Cardiac septum (tissue), 1 donor: ENCODE data around the gene AGAP2. TPM values are rescaled to one million over a fixed set of nuclear protein-coding genes. Genes with fewer than 3 reads are reported as not detected.
"Not testable (repeated sequence)": the region's sequence is repeated elsewhere in the genome, so short reads cannot be mapped to it uniquely, and the experiment has no call there.

ENCODE experiments used
- DNase-seq: peaks from one replicate; pipeline ENCODE4 v3.0.0-alpha.2; 2020; ENCODE audit warnings: low spot score
- intact Hi-C: fragments of 100-400 bp; cut with DNase I; formaldehyde crosslinking; loops from one replicate; pipeline ENCODE4 v1.14.0; 2022
- total RNA-seq: library from RNA; stranded (reverse); fragmentation: NEBNext Ultra II Directional; extraction: Animal tissue kit (Norgen Biotek cat#: 25700); gene quantifications from one replicate; pipeline ENCODE4 v1.2.1, GENCODE V29; 2021
- donor health status: DM: no; HTN: no; CAD: no.

Gene AGAP2
- total RNA-seq, 1 donor from 2014 or later: 6.1 TPM

DNA sequence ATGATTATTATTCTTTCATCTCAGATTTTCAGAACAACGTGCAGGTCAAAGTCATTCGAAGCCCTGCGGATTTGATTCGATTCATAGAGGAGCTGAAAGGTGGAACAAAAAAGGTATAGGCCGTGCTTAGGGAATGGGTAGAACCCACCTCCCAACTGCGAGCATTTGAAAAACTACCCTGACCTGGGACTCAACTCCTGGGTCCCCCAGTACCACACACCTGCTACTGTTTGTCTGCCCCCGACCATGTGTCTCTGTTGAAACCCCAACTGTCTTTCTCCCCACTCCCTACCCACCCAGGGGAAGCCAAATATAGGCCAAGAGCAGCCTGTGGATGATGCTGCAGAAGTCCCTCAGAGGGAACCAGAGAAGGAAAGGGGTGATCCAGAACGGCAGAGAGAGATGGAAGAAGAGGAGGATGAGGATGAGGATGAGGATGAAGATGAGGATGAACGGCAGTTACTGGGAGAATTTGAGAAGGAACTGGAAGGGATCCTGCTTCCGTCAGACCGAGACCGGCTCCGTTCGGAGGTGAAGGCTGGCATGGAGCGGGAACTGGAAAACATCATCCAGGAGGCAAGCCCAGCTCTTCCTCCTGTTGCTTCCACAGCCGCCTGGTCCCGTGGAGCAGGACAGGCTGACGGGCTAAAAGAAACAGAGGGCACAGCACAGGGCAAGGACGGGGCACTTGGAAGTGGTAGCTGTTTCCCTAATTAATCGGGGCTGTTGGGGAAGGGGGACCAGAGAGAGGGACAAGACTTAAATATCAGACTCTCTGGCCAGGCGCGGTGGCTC lies 20.5 kb downstream of the AGAP2 start:
- intact Hi-C loops: no loop called here
- no peak for DNase-seq

DNA sequence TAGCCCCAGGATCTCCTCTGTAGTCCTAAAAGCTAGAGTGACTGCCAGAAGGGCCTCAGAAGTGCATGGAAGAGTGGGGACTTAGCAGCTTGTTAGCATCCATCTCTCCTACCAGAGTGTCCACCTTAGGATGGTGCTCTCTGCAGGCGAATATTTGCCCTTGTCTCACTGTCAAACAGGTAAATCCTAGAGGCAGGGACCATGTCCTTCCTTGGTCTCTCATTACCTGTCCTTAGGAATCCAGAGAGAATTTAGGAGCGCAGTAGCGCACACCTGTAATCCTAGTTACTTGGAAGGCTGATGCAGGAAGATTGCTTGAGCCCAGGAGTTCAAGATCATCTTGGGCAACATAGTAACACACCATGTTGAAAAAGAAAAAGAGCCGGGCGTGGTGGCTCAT lies 21.4 kb downstream of the AGAP2 start:
- intact Hi-C loops: no loop called here
- no peak for DNase-seq

DNA sequence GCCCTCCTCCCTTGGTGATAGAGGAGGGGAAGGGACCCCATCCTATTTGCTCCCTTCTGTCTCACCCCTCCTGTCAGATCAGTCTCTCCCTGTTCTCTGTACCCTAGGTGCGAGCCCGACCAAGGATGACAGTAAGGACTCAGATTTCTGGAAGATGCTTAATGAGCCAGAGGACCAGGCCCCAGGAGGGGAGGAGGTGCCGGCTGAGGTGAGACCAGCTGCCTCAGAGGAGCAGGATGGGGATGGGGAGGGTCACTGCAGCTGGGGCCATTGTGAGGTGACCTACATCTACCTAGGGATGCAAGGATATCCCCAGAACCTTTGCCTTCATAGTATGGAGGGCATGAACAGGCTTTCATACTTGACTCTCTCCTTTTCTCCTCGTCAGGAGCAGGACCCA lies 22.2 kb downstream of the AGAP2 start:
- intact Hi-C loops: no loop called here

DNA sequence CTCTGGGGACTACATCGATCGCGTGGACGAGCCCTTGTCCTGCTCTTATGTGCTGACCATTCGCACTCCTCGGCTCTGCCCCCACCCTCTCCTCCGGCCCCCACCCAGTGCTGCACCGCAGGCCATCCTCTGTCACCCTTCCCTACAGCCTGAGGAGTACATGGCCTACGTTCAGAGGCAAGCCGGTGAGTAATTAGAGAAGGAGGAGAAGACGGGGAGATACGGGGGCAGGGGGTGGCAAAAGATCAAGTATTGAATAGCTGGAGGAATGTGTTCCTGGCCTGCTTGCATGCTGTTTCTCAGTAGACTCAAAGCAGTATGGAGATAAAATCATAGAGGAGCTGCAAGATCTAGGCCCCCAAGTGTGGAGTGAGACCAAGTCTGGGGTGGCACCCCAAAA lies 22.8 kb downstream of the AGAP2 start:
- DNase-seq: no peak
- intact Hi-C loops: no loop called here

More for the DNA sequence above, 22.2 kb downstream of the AGAP2 start:
- no peak for DNase-seq

DNA sequence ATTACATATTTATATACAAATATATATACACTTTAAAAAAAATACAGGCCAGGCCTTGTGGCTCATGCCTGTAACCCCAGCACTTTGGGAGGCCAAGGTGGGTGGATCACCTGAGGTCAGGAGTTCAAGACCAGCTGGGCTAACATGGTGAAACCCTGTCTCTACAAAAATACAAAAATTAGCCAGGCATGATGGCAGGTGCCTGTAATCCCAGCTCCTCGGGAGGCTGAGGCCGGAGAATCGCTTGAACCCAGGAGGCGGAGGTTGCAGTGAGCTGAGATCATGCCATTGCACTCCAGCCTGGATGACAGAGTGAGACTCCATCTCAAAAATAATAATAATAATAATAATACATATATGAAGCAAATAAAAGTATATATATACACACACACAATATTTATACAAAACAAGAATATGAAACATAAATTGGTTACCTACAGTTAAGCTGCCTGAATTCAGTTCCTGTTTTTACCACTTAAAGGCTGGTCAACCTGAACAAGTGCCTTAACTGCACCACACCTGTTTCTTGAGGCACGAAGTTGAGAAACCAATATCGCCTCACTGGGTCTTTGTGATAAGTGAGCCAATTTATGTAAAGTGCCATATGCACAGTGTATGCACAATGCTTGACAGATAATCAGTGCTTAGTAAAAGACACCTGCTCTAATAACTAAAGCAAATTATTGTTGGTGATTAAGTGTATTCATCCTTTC lies 23.4 kb downstream of the AGAP2 start:
- DNase-seq, intact Hi-C loops: not testable (repeated sequence)

DNA sequence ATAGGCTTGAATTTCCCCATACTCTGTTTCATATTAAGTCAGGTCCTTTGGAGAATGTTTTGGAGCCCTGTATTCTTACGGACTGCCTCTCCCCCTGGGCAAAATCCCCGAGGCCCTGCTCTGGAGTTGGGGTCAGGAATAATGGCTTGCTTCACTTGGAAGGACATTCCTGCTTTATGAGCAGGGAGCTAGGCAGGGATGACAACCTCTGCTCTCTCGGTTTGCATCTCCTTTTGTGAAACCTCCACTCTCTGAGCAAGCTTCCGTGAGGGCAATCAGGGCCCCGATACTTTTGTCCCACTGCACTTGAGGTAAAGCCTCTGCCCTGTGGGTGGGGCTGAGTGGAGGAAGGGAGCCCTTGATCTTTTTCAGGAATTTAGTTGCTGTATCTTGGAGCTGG lies 25.3 kb downstream of the AGAP2 start:
- DNase-seq: no peak
- intact Hi-C loops: no loop called here

DNA sequence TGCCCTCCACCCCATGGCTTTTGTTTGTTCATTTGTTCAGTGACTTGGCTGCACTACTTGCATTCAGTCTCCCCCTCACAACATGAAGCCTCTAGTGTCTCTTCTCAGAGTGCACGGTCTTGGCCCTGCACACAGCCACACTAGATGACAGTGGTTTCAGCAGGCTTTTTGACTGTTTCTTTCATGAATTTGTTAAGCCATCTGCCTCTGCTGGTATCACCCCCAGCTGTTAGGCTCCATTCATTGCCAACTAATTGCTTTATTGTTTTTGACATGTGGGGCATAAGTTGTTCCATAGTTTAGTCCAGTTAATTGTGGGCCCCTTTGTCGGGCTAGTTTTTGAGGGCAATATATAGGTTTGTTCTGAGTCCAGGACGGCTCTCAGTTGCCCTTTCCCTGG lies 25.8 kb downstream of the AGAP2 start:
- intact Hi-C loops: no loop called here
- no peak for DNase-seq

DNA sequence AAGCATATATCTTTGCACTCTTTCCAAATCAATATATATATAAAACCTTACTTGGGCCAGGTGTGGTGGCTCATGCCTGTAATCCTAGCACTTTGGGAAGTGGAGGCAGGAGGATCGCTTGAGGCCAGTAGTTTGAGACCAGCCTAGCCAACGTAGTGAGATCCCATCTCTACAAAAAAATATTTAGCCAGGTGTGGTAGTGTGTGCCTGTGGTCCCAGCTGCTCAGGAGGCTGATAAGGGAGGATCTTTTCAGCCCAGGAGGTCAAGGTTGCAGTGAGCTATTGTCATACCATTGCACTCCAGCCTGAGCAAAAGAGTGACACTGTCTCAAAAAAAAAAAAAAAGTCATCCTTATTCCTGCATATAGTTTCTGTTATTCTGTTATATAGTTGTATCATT lies 30.2 kb downstream of the AGAP2 start:
- DNase-seq: no peak
- intact Hi-C loops: no loop called here

DNA sequence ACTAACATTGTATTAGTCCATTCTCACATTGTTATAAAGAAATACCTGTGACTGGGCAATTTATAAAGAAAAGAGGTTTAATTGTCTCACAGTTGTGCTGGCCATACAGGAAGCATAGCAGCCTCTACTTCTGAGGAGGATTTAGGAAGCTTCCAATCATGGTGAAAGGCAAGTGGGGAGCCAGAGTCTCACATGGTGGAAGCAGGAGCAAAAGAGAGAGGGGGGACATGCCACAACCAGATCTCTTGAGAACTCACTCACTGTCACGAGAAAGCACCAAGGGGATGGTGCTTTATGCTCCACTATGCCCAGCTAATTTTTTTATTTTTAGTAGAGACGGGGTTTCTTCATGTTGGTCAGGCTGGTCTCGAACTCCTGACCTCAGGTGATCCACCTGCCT lies 31.3 kb downstream of the AGAP2 start:
- intact Hi-C loops: no loop called here
- DNase-seq: no peak

DNA sequence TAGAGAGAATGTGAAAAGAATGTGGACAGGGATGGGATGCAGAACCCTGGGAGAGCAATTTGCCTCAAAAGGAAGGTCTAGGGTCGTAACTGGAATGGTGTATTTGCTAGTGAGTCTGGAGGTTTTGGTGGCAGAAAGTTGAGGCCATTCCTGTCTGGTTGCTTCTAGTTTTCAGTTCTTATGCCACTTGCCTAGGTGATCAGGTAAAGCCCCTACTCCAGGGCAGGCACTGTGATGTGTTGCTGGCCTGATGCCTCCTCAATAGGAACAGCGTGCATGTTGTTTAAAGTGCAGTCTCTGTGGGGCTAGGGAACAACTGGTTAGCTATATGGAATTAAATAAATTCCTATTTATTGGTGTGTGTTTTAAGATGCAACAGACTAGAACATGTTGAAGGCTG lies 38.2 kb downstream of the AGAP2 start:
- DNase-seq: no peak
- intact Hi-C loops: no loop called here

DNA sequence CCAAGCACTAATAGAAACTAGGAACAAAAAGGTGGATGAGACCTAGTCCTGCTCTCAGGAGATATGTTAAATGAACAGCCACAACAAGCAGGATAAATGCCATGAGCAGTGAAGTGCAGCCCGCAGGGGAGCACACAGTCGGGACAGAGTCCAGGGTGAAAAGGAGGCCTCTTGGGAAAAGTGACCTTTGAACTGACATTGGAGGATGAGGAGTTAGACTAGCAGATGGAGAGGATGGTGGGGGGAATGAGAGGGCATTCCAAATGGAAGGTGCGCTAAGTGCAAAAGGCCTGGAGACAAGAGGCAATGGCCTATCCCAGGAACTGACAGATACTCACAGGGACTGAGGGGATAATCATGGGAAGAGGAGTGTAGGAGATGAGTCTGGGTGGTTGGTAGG lies 40.1 kb downstream of the AGAP2 start:
- intact Hi-C loops: no loop called here

DNA sequence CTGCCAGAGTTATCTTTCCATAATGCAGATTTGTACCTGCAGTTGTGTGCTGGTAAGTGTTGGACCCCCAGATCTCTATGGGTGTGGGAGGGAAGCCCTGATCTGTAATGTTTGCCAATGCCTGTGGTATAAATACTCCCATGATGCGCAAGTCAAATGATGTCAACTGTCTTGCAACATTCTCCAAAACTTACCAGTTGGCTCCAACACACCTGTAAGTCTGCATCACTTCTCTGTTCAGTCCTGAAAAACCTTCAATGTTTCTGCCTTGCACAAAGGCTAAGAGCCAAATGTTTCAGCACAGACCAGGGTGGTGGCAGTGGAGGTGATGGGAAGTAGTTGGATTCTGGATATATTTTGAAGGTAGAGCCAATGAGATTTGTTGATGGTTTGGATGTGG lies 41.5 kb downstream of the AGAP2 start:
- intact Hi-C loops: no loop called here
- DNase-seq: no peak

More for the DNA sequence above, 40.1 kb downstream of the AGAP2 start:
- DNase-seq: no peak

DNA sequence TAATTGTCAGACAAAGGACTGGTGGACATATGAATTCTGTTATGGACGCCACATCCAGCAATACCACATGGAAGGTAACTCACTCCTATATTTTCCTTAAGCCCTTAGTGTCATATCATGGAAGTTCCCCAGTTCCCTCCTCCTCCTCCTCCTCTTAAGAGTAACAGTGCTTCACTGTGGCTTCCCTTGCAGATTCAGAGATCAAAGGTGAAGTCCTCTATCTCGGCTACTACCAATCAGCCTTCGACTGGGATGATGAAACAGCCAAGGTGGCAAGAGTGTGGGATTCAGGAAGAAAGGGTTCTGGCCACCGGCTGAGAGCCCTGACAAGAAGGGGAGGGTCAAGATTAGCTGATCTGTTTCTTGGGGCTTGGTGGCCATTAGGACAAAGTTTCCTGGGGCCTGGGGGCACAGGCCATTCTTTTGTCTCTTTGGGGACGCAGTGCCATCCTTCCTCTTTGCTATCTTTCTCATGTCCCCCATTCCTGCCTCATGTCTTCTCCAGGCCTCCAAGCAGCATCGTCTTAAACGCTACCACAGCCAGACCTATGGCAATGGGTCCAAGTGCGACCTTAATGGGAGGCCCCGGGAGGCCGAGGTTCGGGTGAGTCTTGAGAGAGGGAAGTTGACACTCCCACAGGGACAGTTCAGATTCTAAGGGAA lies 42.6 kb downstream of the AGAP2 start:
- no peak for DNase-seq
- intact Hi-C loops: no loop called here

DNA sequence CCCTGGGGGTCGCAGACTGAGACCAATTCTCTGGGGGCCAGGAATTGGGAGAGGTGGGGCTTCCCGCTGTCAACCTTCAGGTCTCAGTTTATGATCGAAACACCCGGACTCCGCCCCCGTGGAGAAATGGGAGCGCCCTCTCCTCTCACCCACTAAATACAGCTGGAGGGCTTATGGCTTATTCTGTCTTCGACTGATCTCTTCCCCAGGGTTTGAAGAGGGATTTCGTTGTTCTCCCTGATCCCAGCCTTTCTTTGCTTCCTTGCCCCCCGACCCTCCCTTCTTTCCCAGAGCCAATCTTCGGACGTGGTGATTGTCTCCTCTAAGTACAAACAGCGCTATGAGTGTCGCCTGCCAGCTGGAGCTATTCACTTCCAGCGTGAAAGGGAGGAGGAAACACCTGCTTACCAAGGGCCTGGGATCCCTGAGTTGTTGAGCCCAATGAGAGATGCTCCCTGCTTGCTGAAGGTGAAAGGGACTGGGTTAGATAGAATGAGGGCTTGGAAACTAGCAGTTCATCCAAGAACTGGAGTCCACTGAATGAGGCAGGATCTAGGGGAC lies 44.0 kb downstream of the AGAP2 start:
- no peak for DNase-seq
- intact Hi-C loops: loop anchor here (5.0 kb wide), 1 partner anchor 172 kb away; the partner anchor contains the start of genes DDIT3 and MBD6

DNA sequence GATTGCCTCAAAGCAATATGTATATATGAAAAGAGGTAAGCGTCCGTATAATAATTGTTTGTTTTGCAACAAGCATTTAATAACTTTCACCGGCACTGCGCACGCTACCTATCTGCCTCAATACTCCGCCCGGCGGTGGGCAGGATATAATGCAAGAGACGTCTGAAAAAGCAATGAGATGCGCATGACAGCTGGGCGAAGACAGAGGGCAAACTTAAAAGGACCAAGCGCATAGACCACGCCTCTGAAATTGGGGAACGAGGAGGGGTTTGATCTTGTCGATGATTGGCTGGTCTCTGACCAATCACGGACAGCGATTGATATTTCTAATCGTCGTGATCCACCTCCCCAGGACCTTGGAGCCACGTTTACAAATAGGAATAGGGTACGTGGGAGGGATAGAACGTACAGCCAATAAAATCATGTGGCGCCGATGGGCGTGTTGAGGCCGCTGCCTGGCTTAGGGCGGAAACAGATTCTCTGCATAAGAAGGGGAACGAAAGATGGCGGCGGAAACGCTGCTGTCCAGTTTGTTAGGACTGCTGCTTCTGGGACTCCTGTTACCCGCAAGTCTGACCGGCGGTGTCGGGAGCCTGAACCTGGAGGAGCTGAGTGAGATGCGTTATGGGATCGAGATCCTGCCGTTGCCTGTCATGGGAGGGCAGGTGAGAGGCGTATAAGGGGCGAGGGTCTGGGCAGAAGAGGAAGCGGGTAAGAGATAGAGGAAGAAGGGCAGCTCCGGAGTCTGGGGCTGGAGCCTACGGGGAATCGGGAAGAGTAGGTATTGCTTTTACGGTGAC lies 44.7 kb downstream of the AGAP2 start, which contains the start of gene OS9:
Gene OS9 (plus strand): TSS at position 474 of the 800 bp plus-strand sequence. CDS start 30 bp downstream, at position 504.
- intact Hi-C loops: loop anchor here (5.0 kb wide), 1 partner anchor 172 kb away; the partner anchor contains the start of genes DDIT3 and MBD6
- peak; percentile 99 for DNase-seq

DNA sequence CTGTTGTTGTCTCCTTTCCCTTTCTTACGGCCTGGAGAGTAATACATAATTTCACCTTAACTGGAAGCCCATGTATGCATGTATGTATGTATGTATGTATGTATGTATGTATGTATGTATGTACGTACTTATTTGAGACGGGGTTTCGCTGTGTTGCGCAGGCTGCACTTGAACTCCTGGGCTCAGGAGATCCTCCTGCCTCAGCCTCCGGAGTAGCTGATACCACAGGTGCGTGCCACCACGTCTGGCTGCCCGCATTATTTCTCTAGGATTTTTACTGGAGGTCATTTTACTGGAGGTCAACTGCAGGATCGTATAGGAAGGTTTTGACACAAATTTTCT lies 45.3 kb downstream of the AGAP2 start:
- intact Hi-C loops: loop anchor here (5.0 kb wide), 1 partner anchor 171 kb away; the partner anchor contains the start of genes DDIT3 and MBD6
- no peak for DNase-seq

DNA sequence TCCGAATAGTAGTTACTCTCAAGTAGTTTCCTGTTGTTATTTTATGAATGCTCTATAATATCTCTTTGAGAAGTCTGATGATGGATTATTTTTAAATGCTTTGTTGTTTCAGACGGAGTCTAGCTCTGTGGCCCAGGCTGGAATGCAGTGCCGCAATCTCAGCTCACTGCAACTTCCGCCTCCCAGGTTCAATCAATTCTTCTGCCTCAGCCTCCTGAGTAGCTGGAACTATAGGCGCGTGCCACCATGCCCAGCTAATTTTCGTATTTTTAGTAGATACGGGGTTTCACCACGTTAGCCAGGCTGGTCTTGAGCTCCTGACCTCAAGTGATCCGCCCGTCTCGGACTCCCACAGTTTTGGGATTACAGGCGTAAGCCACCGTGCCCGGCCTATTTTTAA lies 46.0 kb downstream of the AGAP2 start:
- intact Hi-C loops: loop anchor here (5.0 kb wide), 1 partner anchor 170 kb away; the partner anchor contains the start of genes DDIT3 and MBD6

DNA sequence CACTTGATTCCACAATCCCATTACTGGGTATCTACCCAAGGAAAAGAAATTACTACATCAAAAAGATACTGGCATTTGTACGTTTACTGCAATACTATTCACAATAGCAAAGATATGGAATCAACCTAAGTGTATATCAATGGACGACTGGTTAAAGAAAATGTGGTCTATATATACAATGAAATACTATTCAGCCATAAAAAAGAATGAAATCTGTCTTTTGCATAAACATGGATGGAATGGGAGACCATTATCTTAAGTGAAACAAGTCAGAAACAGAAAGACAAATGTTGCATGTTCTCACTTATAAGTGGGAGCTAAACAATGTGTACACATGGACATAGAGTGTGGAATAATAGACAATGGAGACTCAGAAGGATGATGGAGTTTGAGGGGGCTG lies 49.6 kb downstream of the AGAP2 start:
- intact Hi-C loops: no loop called here
- no peak for DNase-seq

More for the DNA sequence above, 46.0 kb downstream of the AGAP2 start:
- DNase-seq: no peak

DNA sequence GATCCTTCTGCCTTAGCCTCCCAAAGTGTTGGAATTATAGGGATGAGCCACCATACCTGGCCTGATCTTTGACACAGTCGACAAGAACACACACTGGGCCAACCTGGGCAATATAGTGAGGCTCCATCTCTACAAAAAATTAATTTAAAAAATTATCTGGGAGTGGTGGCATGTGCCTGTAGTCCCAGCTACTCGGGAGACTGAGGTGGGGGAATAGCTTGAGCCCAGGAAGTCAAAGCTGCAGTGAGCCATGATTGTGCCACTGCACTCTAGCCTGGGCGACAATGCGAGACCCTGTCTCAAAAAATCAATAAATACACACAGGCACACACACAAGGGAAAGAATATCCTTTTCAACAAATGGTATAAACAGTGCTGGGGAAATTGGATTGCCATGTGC lies 50.7 kb downstream of the AGAP2 start:
- DNase-seq: no peak
- intact Hi-C loops: no loop called here
